A673 (cell line): ENCODE data around the gene PDXDC1. TPM values are rescaled to one million over a fixed set of nuclear protein-coding genes. Genes with fewer than 3 reads are reported as not detected.
"Not testable (repeated sequence)": the region's sequence is repeated elsewhere in the genome, so short reads cannot be mapped to it uniquely, and the experiment has no call there.

Source experiments
- BruUV-seq: library from RNA; stranded (reverse); fragments of 400-500 nt; replicated peaks from 2 replicates; lab custom pipeline; 2021; lab: Mats Ljungman, UMichigan
- CTCF ChIA-PET: fragments of 300-600 bp; sonication (Branson Sonifier 250); formaldehyde crosslinking; loops from one replicate; lab custom pipeline; 2022; ENCODE audit warnings: antibody characterized with exemption; lab: Charles Lee
- POLR2A ChIA-PET: fragments of 300-600 bp; sonication (Branson Sonifier 250); formaldehyde crosslinking; loops from one replicate; lab custom pipeline; 2022; ENCODE audit warnings: antibody characterized with exemption; ENCODE audit not compliant: low non-redundant PET; lab: Charles Lee
- DNase-seq: peaks from one replicate; pipeline ENCODE4 v3.0.0-alpha.2; 2015; ENCODE audit warnings: low spot score
- H3K27ac ChIP-seq: fragments of 200-600 bp; sonication (generic); 2 replicates; pipeline ENCODE4 v1.5.1; 2016; ENCODE audit warnings: mixed run types, low read depth, mild to moderate bottlenecking, mixed read lengths, antibody characterized with exemption, low read length; ENCODE audit not compliant: poor library complexity, severe bottlenecking
- H3K27me3 ChIP-seq: fragments of 200-600 bp; sonication (generic); replicated peaks from 2 replicates; pipeline ENCODE4 v1.6.1; 2017; ENCODE audit warnings: mixed run types, low read depth, mild to moderate bottlenecking, mixed read lengths, antibody characterized with exemption, low read length; ENCODE audit not compliant: insufficient read depth, poor library complexity
- H3K36me3 ChIP-seq: fragments of 200-600 bp; sonication (generic); 2 replicates; pipeline ENCODE4 v1.6.1; 2016; ENCODE audit warnings: mixed run types, mild to moderate bottlenecking, mixed read lengths, antibody characterized with exemption, low read length; ENCODE audit not compliant: insufficient read depth, poor library complexity, severe bottlenecking
- H3K4me1 ChIP-seq: fragments of 200-600 bp; sonication (generic); 2 replicates; pipeline ENCODE4 v1.6.1; 2017; ENCODE audit warnings: mixed run types, mild to moderate bottlenecking, mixed read lengths, antibody characterized with exemption, low read length; ENCODE audit not compliant: insufficient read depth, poor library complexity, severe bottlenecking
- H3K4me3 ChIP-seq: fragments of 200-600 bp; sonication (generic); 2 replicates; pipeline ENCODE4 v1.5.1; 2016; ENCODE audit warnings: low read depth, mixed run types, mild to moderate bottlenecking, mixed read lengths, low read length; ENCODE audit not compliant: poor library complexity, severe bottlenecking
- H3K9me3 ChIP-seq: fragments of 200-600 bp; sonication (generic); 2 replicates; pipeline ENCODE4 v1.6.1; 2016; ENCODE audit warnings: mixed run types, low read depth, mild to moderate bottlenecking, mixed read lengths, antibody characterized with exemption, low read length; ENCODE audit not compliant: poor library complexity, severe bottlenecking
- intact Hi-C: fragments of 100-400 bp; cut with micrococcal nuclease; formaldehyde crosslinking; loops from one replicate; pipeline ENCODE4 v1.10.0; 2022; ENCODE audit not compliant: unreplicated experiment
- total RNA-seq: library from RNA; stranded (reverse); gene quantifications from 2 replicates; pipeline ENCODE4 v1.2.3, GENCODE V29; 2021

The PDXDC1 gene
- total RNA-seq, 1 experiment from 2014 or later = 103 TPM

- Histone ChIP-seq H3K27ac (peak overlapping the region; percentile 70), H3K4me3 (peak overlapping the region; percentile 68)
- H3K36me3 ChIP-seq, intact Hi-C loops, H3K9me3 ChIP-seq, CTCF ChIA-PET, H3K4me1 ChIP-seq, H3K27me3 ChIP-seq, DNase-seq: not testable (repeated sequence)
- TSS peak; percentile 61 for BruUV-seq
- POLR2A ChIA-PET = interaction anchor here (0.9 kb wide), 1 partner anchor 37 kb away, joined by 4 read pairs; no protein-coding TSS in a partner anchor
Measured at GRCh38 chr16:15093571-15093954, 118.7 kb downstream of the PDXDC1 start.

DNA sequence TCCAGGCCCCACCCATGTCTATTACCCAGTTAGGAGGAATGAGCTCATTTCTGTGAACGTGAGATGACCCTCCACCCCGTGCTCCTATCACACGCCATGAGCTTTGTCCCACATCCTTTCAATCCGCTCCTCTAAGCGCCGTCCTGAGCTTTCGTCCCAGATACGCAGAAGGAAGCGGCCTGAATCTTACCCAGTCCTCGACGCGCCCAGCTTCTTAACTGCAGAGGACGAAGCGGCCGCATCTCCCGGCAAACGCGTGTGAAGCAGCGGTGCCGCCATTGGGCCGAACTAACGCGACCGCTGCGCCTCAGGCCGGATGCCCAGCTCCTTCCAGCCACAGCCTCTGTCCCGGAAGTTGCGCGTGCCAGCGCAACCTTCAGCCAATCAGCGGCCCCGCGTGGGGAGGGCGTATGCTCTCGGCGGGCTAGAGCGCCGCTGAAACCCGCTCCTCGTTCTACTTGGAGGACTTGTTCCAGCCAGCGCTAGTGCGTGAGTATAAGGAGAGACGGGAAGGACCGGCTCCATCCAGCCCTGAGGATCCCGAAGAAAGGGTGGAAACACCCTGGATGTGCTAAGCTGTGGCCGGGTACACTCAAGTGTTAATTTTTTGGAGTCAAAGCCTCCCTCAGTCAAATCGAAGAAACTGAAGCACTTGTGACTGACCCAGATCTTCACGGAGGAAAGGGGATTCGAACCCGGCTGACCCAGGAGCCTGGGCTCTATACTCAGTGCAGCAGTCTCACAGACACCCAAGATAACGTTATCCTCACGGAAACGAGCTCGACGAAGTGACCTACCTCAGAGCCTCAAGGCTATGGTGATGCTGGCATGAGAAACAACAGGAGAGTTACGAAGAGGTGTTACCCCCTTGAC, 119.4 kb downstream of the PDXDC1 start, which contains the start of gene RRN3:
Gene RRN3 (minus strand): TSS at position 318 of the 873 bp plus-strand sequence. CDS start 39 bp downstream, at position 279.
- H3K4me1 ChIP-seq, H3K36me3 ChIP-seq, intact Hi-C loops, H3K9me3 ChIP-seq, H3K27me3 ChIP-seq, CTCF ChIA-PET: not testable (repeated sequence)
- POLR2A ChIA-PET = interaction anchor here (0.9 kb wide), 1 partner anchor 38 kb away, joined by 4 read pairs; no protein-coding TSS in a partner anchor
- TSS peak; percentile 97 for BruUV-seq
- H3K27ac ChIP-seq = peak within 1 kb of the TSS; percentile 70
- peak; percentile 96 for DNase-seq
- H3K4me3 ChIP-seq = peak within 1 kb of the TSS; percentile 68

DNA sequence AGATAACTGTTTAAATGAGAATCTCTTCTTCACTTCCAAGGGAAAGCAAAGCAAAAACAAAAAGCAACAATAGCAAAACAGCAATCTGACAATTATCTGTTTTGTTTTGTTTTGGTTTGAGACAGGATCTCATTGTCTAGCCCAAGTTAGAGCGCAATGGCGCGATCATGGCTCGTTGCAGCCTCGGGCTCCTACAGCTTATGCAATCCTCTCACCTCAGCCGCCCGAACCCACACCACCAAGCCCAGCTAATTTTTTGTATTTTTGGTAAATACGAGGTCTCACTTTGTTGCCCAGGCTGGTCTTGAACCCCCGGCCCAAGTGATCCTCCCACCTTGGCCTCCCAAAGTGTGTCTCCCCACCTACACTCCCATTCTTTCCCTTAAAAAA, 121.8 kb downstream of the PDXDC1 start:
- H3K27ac ChIP-seq, DNase-seq, H3K9me3 ChIP-seq, CTCF ChIA-PET, intact Hi-C loops, H3K27me3 ChIP-seq, H3K36me3 ChIP-seq, POLR2A ChIA-PET, H3K4me3 ChIP-seq, H3K4me1 ChIP-seq, BruUV-seq: not testable (repeated sequence)

DNA sequence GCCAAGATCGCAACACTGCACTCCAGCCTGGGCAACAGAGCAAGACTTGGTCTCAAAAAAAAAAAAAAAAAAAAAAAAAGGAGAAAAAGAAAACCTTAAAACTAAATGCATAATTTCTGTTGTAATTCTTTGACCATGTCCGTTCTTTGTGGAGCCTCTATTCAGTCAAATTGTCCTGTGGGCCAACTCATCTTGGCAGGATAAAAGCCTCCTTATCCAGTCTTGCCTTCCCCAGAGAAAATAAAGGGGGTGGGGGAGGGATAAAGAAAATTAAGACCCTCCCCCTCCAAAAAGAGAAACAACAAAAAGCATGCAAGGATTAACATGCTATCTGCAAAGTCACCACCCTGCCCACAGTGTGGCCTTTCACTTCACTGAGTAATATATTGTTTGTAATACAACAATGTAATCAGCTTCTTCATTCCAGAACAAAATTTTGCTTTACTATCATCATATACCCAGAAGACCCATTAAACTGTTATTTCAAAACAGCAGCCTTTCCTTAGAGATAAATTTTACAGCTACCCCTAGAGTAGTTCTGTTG, 124.6 kb downstream of the PDXDC1 start:
- POLR2A ChIA-PET, DNase-seq, H3K36me3 ChIP-seq, H3K4me1 ChIP-seq, H3K4me3 ChIP-seq, intact Hi-C loops, H3K27me3 ChIP-seq, H3K9me3 ChIP-seq, H3K27ac ChIP-seq, CTCF ChIA-PET: not testable (repeated sequence)
- BruUV-seq = TSS peak; percentile 21

DNA sequence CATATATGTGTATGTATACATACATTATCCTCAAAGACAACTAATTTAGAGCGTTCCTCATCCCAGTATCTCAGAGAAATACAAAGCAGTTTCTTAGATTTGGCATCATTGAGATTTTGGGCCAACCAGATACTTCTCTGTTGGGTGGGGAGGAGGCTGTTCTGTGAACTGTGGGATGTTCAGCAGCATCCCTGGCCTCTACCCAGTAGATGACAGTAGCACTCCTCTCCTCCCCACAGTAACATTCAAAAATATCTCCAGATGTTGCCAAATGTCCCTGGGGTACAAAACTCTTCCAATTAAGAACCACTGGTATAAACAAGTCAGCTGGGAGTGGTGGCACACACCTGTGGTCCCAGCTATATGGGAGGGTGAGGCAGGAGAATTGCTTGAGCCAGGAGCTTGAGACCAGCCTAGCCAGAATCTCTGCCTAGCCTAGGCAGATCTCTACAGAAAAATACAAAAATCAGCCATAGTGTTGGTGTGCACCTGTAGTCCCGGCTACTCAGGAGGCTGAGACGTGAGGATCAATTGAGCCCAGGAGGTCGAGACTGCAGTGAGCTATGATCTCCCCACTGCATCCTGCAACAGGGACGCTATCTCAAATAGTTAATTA, 125.7 kb downstream of the PDXDC1 start:
- H3K27ac ChIP-seq, DNase-seq, POLR2A ChIA-PET, H3K4me1 ChIP-seq, H3K36me3 ChIP-seq, H3K27me3 ChIP-seq, H3K4me3 ChIP-seq, intact Hi-C loops, H3K9me3 ChIP-seq, BruUV-seq, CTCF ChIA-PET: not testable (repeated sequence)

DNA sequence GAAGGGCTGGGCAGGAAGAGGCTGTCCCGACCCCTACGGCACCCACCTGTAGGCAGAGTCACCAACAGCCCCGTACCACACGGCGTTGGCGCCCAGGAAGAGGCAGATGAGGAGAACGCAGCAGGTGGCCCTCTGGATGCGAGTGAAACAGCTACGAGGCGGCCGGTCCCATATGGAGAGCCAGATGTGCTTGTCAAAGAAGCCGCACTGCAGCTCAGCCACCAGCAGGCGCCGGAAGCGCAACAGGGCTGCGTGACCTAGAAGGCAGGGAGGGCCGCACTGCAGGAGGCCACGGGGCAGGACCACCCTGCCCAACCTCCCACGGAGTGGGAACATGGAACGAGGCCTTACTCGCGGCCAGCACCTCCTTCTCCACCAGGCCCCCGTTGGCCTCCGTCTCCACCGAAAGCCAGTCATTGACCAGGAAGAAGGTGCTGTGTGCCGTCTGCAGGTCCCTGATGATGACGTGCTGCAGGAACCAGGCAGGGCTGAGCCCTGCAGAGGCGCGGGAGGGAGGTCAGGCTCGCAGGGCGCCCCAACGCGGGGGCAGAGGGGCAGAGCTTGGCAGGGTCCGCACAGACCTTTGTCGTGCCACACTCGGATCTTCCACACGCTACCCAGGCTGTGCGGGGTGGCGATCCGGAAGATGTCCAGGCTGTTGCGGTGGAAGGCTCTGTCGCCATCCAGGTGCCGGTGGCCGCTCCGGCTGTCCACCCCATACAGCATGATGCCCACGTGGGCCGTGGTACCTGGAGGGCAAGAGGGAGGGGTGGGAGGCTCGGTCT, 153.0 kb downstream of the PDXDC1 start:
- H3K9me3 ChIP-seq, H3K27ac ChIP-seq, DNase-seq, H3K36me3 ChIP-seq, CTCF ChIA-PET, BruUV-seq, POLR2A ChIA-PET, intact Hi-C loops, H3K4me1 ChIP-seq, H3K27me3 ChIP-seq, H3K4me3 ChIP-seq: not testable (repeated sequence)
